GM18861 (cell line): ENCODE data around the gene PPP3R1.

ENCODE experiments used
- ATAC-seq: cut with Tn5 transposase; IDR thresholded peaks from one replicate; pipeline ENCODE4 v1.9.1; 2021; ENCODE audit not compliant: unreplicated experiment

The PPP3R1 gene

GRCh38 chr2:68236103-68236734 lies 16.1 kb downstream of the PPP3R1 start:
- ATAC-seq: no peak

GRCh38 chr2:68235090-68235489 lies 17.2 kb downstream of the PPP3R1 start:
- no peak for ATAC-seq

GRCh38 chr2:68234405-68234804 lies 17.9 kb downstream of the PPP3R1 start:
- no peak for ATAC-seq

- no peak for ATAC-seq
These were observed 21.3 kb downstream of the PPP3R1 start for GRCh38 chr2:68231061-68231372.

- no peak for ATAC-seq
These were observed 21.9 kb downstream of the PPP3R1 start for GRCh38 chr2:68230241-68231060.

- no peak for ATAC-seq
These were observed 25.5 kb downstream of the PPP3R1 start for GRCh38 chr2:68226794-68227193.

GRCh38 chr2:68225119-68225632 lies 27.2 kb downstream of the PPP3R1 start:
- peak; percentile 58 for ATAC-seq

- no peak for ATAC-seq
These were observed 28.9 kb downstream of the PPP3R1 start for GRCh38 chr2:68223419-68223818.

- no peak for ATAC-seq
These were observed 30.0 kb downstream of the PPP3R1 start for GRCh38 chr2:68222287-68222686.

GRCh38 chr2:68218343-68218901 lies 33.9 kb downstream of the PPP3R1 start:
- ATAC-seq: no peak

- ATAC-seq: no peak
These were observed 34.6 kb downstream of the PPP3R1 start for GRCh38 chr2:68217729-68218128.

- ATAC-seq: no peak
These were observed 35.6 kb downstream of the PPP3R1 start for GRCh38 chr2:68216454-68217310.

GRCh38 chr2:68214381-68214780 lies 38.0 kb downstream of the PPP3R1 start:
- peak; percentile 83 for ATAC-seq

- no peak for ATAC-seq
These were observed 45.5 kb downstream of the PPP3R1 start for GRCh38 chr2:68206793-68207192.

GRCh38 chr2:68203587-68203986 lies 48.7 kb downstream of the PPP3R1 start:
- ATAC-seq: peak; percentile 87

GRCh38 chr2:68200157-68200787 lies 52.1 kb downstream of the PPP3R1 start:
- no peak for ATAC-seq

GRCh38 chr2:68196120-68196716 lies 56.1 kb downstream of the PPP3R1 start:
- no peak for ATAC-seq

GRCh38 chr2:68195096-68195495 lies 57.2 kb downstream of the PPP3R1 start:
- no peak for ATAC-seq

- ATAC-seq: no peak
These were observed 58.5 kb downstream of the PPP3R1 start for GRCh38 chr2:68193787-68194372.

- ATAC-seq: no peak
These were observed 59.2 kb downstream of the PPP3R1 start for GRCh38 chr2:68193144-68193543.
